Measurements from ENCODE around the gene THAP3.

- TF ChIP-seq, protein P1, sequence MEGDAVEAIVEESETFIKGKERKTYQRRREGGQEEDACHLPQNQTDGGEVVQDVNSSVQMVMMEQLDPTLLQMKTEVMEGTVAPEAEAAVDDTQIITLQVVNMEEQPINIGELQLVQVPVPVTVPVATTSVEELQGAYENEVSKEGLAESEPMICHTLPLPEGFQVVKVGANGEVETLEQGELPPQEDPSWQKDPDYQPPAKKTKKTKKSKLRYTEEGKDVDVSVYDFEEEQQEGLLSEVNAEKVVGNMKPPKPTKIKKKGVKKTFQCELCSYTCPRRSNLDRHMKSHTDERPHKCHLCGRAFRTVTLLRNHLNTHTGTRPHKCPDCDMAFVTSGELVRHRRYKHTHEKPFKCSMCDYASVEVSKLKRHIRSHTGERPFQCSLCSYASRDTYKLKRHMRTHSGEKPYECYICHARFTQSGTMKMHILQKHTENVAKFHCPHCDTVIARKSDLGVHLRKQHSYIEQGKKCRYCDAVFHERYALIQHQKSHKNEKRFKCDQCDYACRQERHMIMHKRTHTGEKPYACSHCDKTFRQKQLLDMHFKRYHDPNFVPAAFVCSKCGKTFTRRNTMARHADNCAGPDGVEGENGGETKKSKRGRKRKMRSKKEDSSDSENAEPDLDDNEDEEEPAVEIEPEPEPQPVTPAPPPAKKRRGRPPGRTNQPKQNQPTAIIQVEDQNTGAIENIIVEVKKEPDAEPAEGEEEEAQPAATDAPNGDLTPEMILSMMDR (IDR thresholded peaks at IDR 0.05; ENCODE audit: poor library complexity, severe bottlenecking), result no peak
- no peak for TF ChIP-seq RAD21 (conservative IDR thresholded peaks at IDR 0.05)
Measured at GRCh38 chr1:6628971-6629479, 4.4 kb downstream of the THAP3 start.
